K562 (cell line): ENCODE data around the gene ANKRD16. TPM values are rescaled to one million over a fixed set of nuclear protein-coding genes. Genes with fewer than 3 reads are reported as not detected.

ENCODE experiments used
- ATAC-seq: fragments of 200-7000 bp; cut with Tn5 transposase; 3 replicates; pipeline ENCODE4 v1.9.1; 2020; ENCODE audit warnings: moderate library complexity
- BruUV-seq: library from RNA; stranded (reverse); fragments of 400-500 nt; replicated peaks from 2 replicates; lab custom pipeline; 2021; lab: Mats Ljungman, UMichigan
- CTCF ChIA-PET: fragments of 300-600 bp; formaldehyde crosslinking; extraction: SDS; loops from one replicate; lab custom pipeline; 2021; ENCODE audit warnings: low intra/inter-chr PET ratio; lab: Yijun Ruan, JAX
- POLR2A ChIA-PET: fragments of 300-600, 350-650 bp; sonication (Branson Sonifier 250); formaldehyde crosslinking; extraction: SDS; loops from one replicate; lab custom pipeline; 2021; ENCODE audit warnings: antibody characterized with exemption, inconsistent platforms; lab: Yijun Ruan, JAX
- DNase-seq, 4 experiments: peaks; one replicate each; pipeline versions ENCODE4 v3.0.0 to v3.0.0-alpha.2; 2011 to 2018; ENCODE audit warnings: low spot score in 3 of 4, mixed read lengths in 3 of 4; ENCODE audit errors: extremely low read depth in 1 of 4
- FAIRE-seq: peaks from 2 replicates; lab custom pipeline; 2011; peaks lifted over from hg19 to GRCh38; lab: Jason Lieb, UNC
- H2AFZ ChIP-seq: 2 replicates; pipeline ENCODE4 v1.6.0; 2011; ENCODE audit warnings: low read depth, low read length, control low read depth, inconsistent platforms
- H3K27ac ChIP-seq: fragments of 200-600 bp; 3 replicates; pipeline ENCODE4 v1.8.0; 2011; ENCODE audit warnings: low read depth, mild to moderate bottlenecking, control low read depth, inconsistent platforms, low read length, moderate library complexity, mixed read lengths; ENCODE audit errors: extremely low read depth
- H3K27me3 ChIP-seq, 2 experiments: fragments of 300-600 bp in 1 of 2; 2 replicates in 1 of 2; 3 replicates in 1 of 2; pipeline versions ENCODE4 v1.6.0 to v1.8.0; 2011; ENCODE audit warnings: inconsistent platforms in 2 of 2, low read length in 2 of 2, mild to moderate bottlenecking in 1 of 2, mixed read lengths in 1 of 2, moderate library complexity in 1 of 2; ENCODE audit not compliant: control insufficient read depth in 2 of 2, insufficient read depth in 2 of 2
- H3K36me3 ChIP-seq: fragments of 300-600 bp; 3 replicates; pipeline ENCODE4 v1.8.0; 2011; ENCODE audit warnings: mild to moderate bottlenecking, low read length, inconsistent platforms; ENCODE audit not compliant: control insufficient read depth, insufficient read depth
- H3K4me1 ChIP-seq, 2 experiments: fragments of 200-600 bp in 1 of 2; replicated peaks in 1 of 2; 2 replicates in 1 of 2; 3 replicates in 1 of 2; pipeline versions ENCODE4 v1.5.1 to v1.8.0; 2011; ENCODE audit warnings: inconsistent platforms in 2 of 2, low read length in 2 of 2, mild to moderate bottlenecking in 1 of 2, mixed read lengths in 1 of 2, moderate library complexity in 1 of 2; ENCODE audit not compliant: control insufficient read depth in 2 of 2, insufficient read depth in 2 of 2
- H3K4me2 ChIP-seq: 2 replicates; pipeline ENCODE4 v1.6.1; 2011; ENCODE audit warnings: low read length, control low read depth, inconsistent platforms, mixed read lengths; ENCODE audit not compliant: insufficient read depth
- H3K4me3 ChIP-seq: fragments of 200-600 bp; sonication (generic), shearing (Covaris generic); 2 replicates; pipeline ENCODE4 v1.5.1; 2016; ENCODE audit warnings: control low read depth, inconsistent platforms
- H3K79me2 ChIP-seq: fragments of 200-600 bp; 3 replicates; pipeline ENCODE4 v1.8.0; 2011; ENCODE audit warnings: low read length, inconsistent platforms; ENCODE audit not compliant: control insufficient read depth, insufficient read depth
- H3K9ac ChIP-seq, 2 experiments: 2 replicates each; pipeline versions ENCODE4 v1.6.0 to v1.6.1; 2011; ENCODE audit warnings: low read depth in 2 of 2, low read length in 2 of 2, control low read depth in 1 of 2, inconsistent platforms in 1 of 2, mild to moderate bottlenecking in 1 of 2, mixed read lengths in 1 of 2; ENCODE audit not compliant: insufficient read depth in 1 of 2
- H3K9me1 ChIP-seq: one replicate; pipeline ENCODE4 v1.6.0; 2011; ENCODE audit warnings: inconsistent platforms, mild to moderate bottlenecking, low read length, moderate library complexity; ENCODE audit not compliant: control insufficient read depth, insufficient read depth
- H3K9me3 ChIP-seq: replicated peaks from 2 replicates; pipeline ENCODE4 v1.5.1; 2011; ENCODE audit warnings: low read depth, low read length, inconsistent platforms; ENCODE audit not compliant: control insufficient read depth, insufficient read depth
- H4K20me1 ChIP-seq: replicated peaks from 2 replicates; pipeline ENCODE4 v1.6.1; 2011; ENCODE audit warnings: low read length, inconsistent platforms, mixed read lengths; ENCODE audit not compliant: control insufficient read depth, insufficient read depth
- CEBPG ChIP-seq, 3 experiments: fragments of 200-800 bp in 1 of 3; sonication (Bioruptor generic) in 1 of 3; sonication (generic) in 1 of 3; formaldehyde crosslinking in 1 of 3; IDR thresholded peaks in 2 of 3; conservative IDR thresholded peaks in 1 of 3; 2 replicates each; pipeline versions ENCODE4 v1.6.1 to v1.8.0; 2016 to 2022; ENCODE audit warnings: missing compliant biosample characterization in 2 of 3, missing genetic modification characterization in 2 of 3, mild to moderate bottlenecking in 1 of 3, missing genetic modification reagents in 1 of 3
- CREBBP ChIP-seq: IDR thresholded peaks from one replicate; pipeline ENCODE4 v1.6.1; 2012; ENCODE audit warnings: low read depth, mild to moderate bottlenecking, control low read depth, inconsistent platforms, low read length
- FOXA3 ChIP-seq, 2 experiments: fragments of 450-650 bp in 1 of 2; sonication (generic) in 1 of 2; formaldehyde crosslinking; IDR thresholded peaks in 1 of 2; conservative IDR thresholded peaks in 1 of 2; 2 replicates each; pipeline versions ENCODE4 v1.4.0 to v1.8.0; 2020 to 2022; ENCODE audit warnings: mild to moderate bottlenecking in 2 of 2, missing genetic modification reagents in 1 of 2
- KDM5B ChIP-seq: fragments of 200-600 bp; sonication (generic); IDR thresholded peaks from 2 replicates; pipeline ENCODE4 v1.6.1; 2012; ENCODE audit warnings: low read depth, mild to moderate bottlenecking, moderate library complexity, low read length, control low read depth, inconsistent platforms; ENCODE audit not compliant: insufficient replicate concordance
- KLF6 ChIP-seq: fragments of 250-450 bp; sonication (Bioruptor Pico); IDR thresholded peaks from 2 replicates; pipeline ENCODE4 v1.4.0; 2020; ENCODE audit warnings: mild to moderate bottlenecking, moderate library complexity, borderline replicate concordance
- NEUROD1 ChIP-seq: fragments of 150-350 bp; IDR thresholded peaks from 2 replicates; pipeline ENCODE4 v1.6.1; 2014; ENCODE audit warnings: borderline replicate concordance, low read length, low read depth; ENCODE audit not compliant: partially characterized antibody
- PHF8 ChIP-seq: fragments of 200-600 bp; sonication (generic); IDR thresholded peaks from 2 replicates; pipeline ENCODE4 v1.6.1; 2012; ENCODE audit warnings: mixed run types, mild to moderate bottlenecking, inconsistent platforms, low read length, moderate library complexity, borderline replicate concordance
- SRSF1 ChIP-seq: fragments of 200-400 bp; formaldehyde crosslinking; IDR thresholded peaks from 2 replicates; pipeline ENCODE4 v1.6.1; 2017; ENCODE audit warnings: mild to moderate bottlenecking, low read depth, low read length, moderate library complexity
- TEAD1 ChIP-seq, 2 experiments: fragments of 450-650 bp in 1 of 2; sonication (generic) in 1 of 2; formaldehyde crosslinking; IDR thresholded peaks; 2 replicates each; pipeline versions ENCODE4 v1.4.0 to v1.8.0; 2020 to 2022; ENCODE audit warnings: mild to moderate bottlenecking in 2 of 2, missing genetic modification reagents in 1 of 2
- WGBS: fragments of 100-300 bp; shearing (Covaris generic); methylation state at CpG from one replicate; pipeline ENCODE4 v1.1.6; 2016; ENCODE audit warnings: low coverage, mixed read lengths; ENCODE audit not compliant: insufficient coverage; ENCODE audit errors: missing lambda C conversion rate; 5-methylcytosine and 5-hydroxymethylcytosine counted together
- in situ Hi-C: fragments of 300-500 bp; cut with MboI; formaldehyde crosslinking; loops from 4 replicates; pipeline ENCODE4 v1.15.0; 2018; ENCODE audit warnings: inconsistent platforms, mixed read lengths
- intact Hi-C: fragments of 100-400 bp; cut with micrococcal nuclease; formaldehyde crosslinking; loops from 2 replicates; pipeline ENCODE4 v1.14.2; 2022
- polyA plus RNA-seq, 8 experiments: library from polyadenylated mRNA; depleted of rRNA in 4 of 8; stranded (reverse) in 5 of 8; unstranded in 3 of 8; fragments of >200 nt; fragmentation: Nextera tagmentation in 2 of 8; fragmentation: Illumina TruSeq in 1 of 8; extraction: Ambion mirVana in 2 of 8; extraction: Trizol in 1 of 8; gene quantifications; 2 replicates each; pipeline versions ENCODE4 v1.2.1 to v1.2.3, GENCODE V29; 2011 to 2014; ENCODE audit warnings: inconsistent platforms in 1 of 8, missing spikeins in 1 of 8
- total RNA-seq, 7 experiments: library from RNA; depleted of rRNA in 6 of 7; stranded (reverse); fragments of >200 nt in 6 of 7; fragmentation: Illumina TruSeq in 2 of 7; extraction: Trizol in 2 of 7; gene quantifications; 2 replicates each; pipeline versions ENCODE4 v1.2.1 to v1.2.3, GENCODE V29; 2011 to 2021; ENCODE audit warnings: low replicate concordance in 1 of 7
- TF ChIP-seq, protein P1 (sequence below): fragments of 200-800 bp; sonication (Bioruptor generic); IDR thresholded peaks from 2 replicates; pipeline ENCODE4 v1.6.1; 2017; ENCODE audit warnings: missing genetic modification characterization, missing compliant biosample characterization
- TF ChIP-seq, protein P2 (sequence below): fragments of 200-800 bp; sonication (Bioruptor generic); IDR thresholded peaks from 2 replicates; pipeline ENCODE4 v1.6.1; 2017; ENCODE audit warnings: missing genetic modification characterization, missing compliant biosample characterization
- TF ChIP-seq, protein P3 (sequence below): sonication (generic); formaldehyde crosslinking; IDR thresholded peaks from 2 replicates; pipeline ENCODE4 v1.9.0; 2022; ENCODE audit warnings: mild to moderate bottlenecking, missing genetic modification reagents

Gene ANKRD16
- total and polyA plus RNA-seq, 9 of the 15 experiments (the other 6 are each of a cell fraction or from before 2014, with no cell fraction given): 1.5 to 16.0 (median 9.5) TPM

DNA sequence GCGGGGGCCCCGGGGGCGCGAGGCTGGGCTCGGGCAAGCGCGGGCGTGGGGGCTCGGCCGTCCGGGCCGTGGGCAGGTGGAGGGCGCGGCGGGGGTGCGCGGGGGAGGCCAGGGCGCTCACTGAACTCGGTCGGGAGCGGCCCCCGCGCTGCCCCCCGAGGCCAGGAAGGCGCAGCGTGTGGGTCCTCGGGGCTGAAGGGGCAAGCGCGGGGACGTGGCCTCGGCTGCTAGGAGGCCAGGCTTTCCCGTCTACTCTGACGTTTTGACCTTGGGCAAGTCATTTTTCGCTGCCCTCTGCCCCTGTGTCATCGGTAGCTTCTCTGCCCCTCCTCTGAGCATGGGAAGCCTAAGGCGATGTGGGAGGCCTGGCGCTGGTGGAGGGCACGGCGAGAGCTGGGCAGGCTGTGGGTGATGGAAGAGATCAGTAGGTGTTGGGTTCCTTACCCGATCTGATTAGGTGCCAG is 791 bp upstream of the ANKRD16 start:
- CTCF ChIA-PET: no interaction called here
- 0% methylated on average over 12 of the region's 40 CpGs for WGBS
- Histone ChIP-seq H2AFZ (no peak overlapping the region), H3K79me2 (peaks cover 82% of the 10 kb centered on the region), H4K20me1 (no peaks in the 10 kb centered on the region; the same call in 1 of the 2 replicates)
- intact Hi-C loops: loop anchor here (5.0 kb wide), 2 partner anchors 78 to 203 kb away; partner anchors contain the start of gene GDI2
- DNase-seq: peak in 1 of 4 experiments; percentile 34
- TF ChIP-seq SRSF1 (no peak), KLF6 (CRISPR knock-in tag) (no peak), TEAD1 (CRISPR knock-in tag; IDR thresholded peaks at IDR 0.05) (0 out of 4 replicates have a peak, but pooled peaks of 1 of the 2 experiments have one; percentile 42), FOXA3 (CRISPR knock-in tag; conservative IDR thresholded peaks at IDR 0.05 in 1 of 2, IDR thresholded peaks at IDR 0.05 in 1 of 2) (0 out of 4 replicates have a peak, but pooled peaks of 1 of the 2 experiments have one; percentile 45), CEBPG (CRISPR knock-in tag; IDR thresholded peaks at IDR 0.05) (0 out of 2 replicates have a peak, but pooled peaks have one; percentile 12), CEBPG (tag; conservative IDR thresholded peaks at IDR 0.05 in 1 of 2, IDR thresholded peaks at IDR 0.05 in 1 of 2) (no peak), KDM5B (peak; percentile 21), CREBBP (no peak), NEUROD1 (no peak), PHF8 (0 out of 2 replicates have a peak, but pooled peaks have one; percentile 4)
- TF ChIP-seq, protein P1, sequence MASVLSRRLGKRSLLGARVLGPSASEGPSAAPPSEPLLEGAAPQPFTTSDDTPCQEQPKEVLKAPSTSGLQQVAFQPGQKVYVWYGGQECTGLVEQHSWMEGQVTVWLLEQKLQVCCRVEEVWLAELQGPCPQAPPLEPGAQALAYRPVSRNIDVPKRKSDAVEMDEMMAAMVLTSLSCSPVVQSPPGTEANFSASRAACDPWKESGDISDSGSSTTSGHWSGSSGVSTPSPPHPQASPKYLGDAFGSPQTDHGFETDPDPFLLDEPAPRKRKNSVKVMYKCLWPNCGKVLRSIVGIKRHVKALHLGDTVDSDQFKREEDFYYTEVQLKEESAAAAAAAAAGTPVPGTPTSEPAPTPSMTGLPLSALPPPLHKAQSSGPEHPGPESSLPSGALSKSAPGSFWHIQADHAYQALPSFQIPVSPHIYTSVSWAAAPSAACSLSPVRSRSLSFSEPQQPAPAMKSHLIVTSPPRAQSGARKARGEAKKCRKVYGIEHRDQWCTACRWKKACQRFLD: 0 out of 2 replicates have a peak, but pooled peaks have one; percentile 24
- TF ChIP-seq, protein P2, sequence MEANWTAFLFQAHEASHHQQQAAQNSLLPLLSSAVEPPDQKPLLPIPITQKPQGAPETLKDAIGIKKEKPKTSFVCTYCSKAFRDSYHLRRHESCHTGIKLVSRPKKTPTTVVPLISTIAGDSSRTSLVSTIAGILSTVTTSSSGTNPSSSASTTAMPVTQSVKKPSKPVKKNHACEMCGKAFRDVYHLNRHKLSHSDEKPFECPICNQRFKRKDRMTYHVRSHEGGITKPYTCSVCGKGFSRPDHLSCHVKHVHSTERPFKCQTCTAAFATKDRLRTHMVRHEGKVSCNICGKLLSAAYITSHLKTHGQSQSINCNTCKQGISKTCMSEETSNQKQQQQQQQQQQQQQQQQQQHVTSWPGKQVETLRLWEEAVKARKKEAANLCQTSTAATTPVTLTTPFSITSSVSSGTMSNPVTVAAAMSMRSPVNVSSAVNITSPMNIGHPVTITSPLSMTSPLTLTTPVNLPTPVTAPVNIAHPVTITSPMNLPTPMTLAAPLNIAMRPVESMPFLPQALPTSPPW (CRISPR knock-in tag): peak; percentile 51; the same call in 1 of the 2 replicates
- TF ChIP-seq, protein P3, sequence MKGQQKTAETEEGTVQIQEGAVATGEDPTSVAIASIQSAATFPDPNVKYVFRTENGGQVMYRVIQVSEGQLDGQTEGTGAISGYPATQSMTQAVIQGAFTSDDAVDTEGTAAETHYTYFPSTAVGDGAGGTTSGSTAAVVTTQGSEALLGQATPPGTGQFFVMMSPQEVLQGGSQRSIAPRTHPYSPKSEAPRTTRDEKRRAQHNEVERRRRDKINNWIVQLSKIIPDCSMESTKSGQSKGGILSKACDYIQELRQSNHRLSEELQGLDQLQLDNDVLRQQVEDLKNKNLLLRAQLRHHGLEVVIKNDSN (CRISPR knock-in tag): 0 out of 2 replicates have a peak, but pooled peaks have one; percentile 9
- TF ChIP-seq, all 486 proteins: peak for 8
- Histone ChIP-seq H3K27ac (peak overlapping the region; percentile 87), H3K9ac (peak overlapping the region; percentile 86 to 95), H3K36me3 (peaks cover 65% of the 10 kb centered on the region), H3K4me2 (peak overlapping the region; percentile 100), H3K27me3 (no peaks in the 10 kb centered on the region), H3K4me1 (peaks cover 43 to 51% of the 10 kb centered on the region in 2 experiments), H3K9me1 (peaks cover 3% of the 10 kb centered on the region), H3K4me3 (peak overlapping the region; percentile 84), H3K9me3 (no peaks in the 10 kb centered on the region)
- POLR2A ChIA-PET: interaction anchor here (0.5 to 3.2 kb wide), 15 partner anchors 9 to 646 kb away, joined by 3 to 25 read pairs (median 4); partner anchors contain the start of genes GDI2 and TASOR2
- FAIRE-seq: no peak
- in situ Hi-C loops: no loop called here
- BruUV-seq: no TSS peak
- no peak for ATAC-seq
